OCI-LY1 (cell line): Measurements from ENCODE around the gene PARD3.

Experiments used
- CTCF ChIP-seq: fragments of 200-600 bp; sonication (generic), shearing (Covaris generic); IDR thresholded peaks from 2 replicates; pipeline ENCODE4 v1.5.1; 2017; ENCODE audit warnings: mild to moderate bottlenecking, antibody characterized with exemption, low read length, moderate library complexity, mixed read lengths
- EZH2 ChIP-seq: fragments of 200-600 bp; sonication (generic), shearing (Covaris generic); IDR thresholded peaks from 2 replicates; pipeline ENCODE4 v1.8.0; 2017; ENCODE audit warnings: borderline replicate concordance, mixed run types, mild to moderate bottlenecking, antibody characterized with exemption, low read length, moderate library complexity, mixed read lengths

- no peak for TF ChIP-seq CTCF
- TF ChIP-seq EZH2 = no peak
These were observed 19.2 kb upstream of the PARD3 start for GRCh38 chr10:34834274-34834673.
